H1 (cell line): ENCODE data around the gene KLF4. TPM values are rescaled to one million over a fixed set of nuclear protein-coding genes. Genes with fewer than 3 reads are reported as not detected.

Experiments used
- CTCF ChIA-PET: fragments of 300-600 bp; sonication (Branson Sonifier 250); formaldehyde crosslinking; loops from one replicate; lab custom pipeline; 2021; ENCODE audit not compliant: partially characterized antibody; lab: Charles Lee
- POLR2A ChIA-PET: fragments of 300-600 bp; sonication (Branson Sonifier 250); formaldehyde crosslinking; loops from one replicate; lab custom pipeline; 2021; ENCODE audit warnings: inconsistent platforms; ENCODE audit not compliant: partially characterized antibody; lab: Charles Lee
- DNase-seq, 2 experiments: peaks; one replicate each; pipeline versions ENCODE4 v3.0.0 to v3.0.0-alpha.2; 2010 to 2022; ENCODE audit warnings: low spot score in 2 of 2, low read depth in 1 of 2, mixed read lengths in 1 of 2
- FAIRE-seq: peaks from 2 replicates; lab custom pipeline; 2011; peaks lifted over from hg19 to GRCh38; lab: Jason Lieb, UNC
- H2AFZ ChIP-seq: 2 replicates; pipeline ENCODE4 v1.8.1; 2012; ENCODE audit warnings: low read length, inconsistent platforms
- H2AK5ac ChIP-seq: 2 replicates; pipeline ENCODE4 v1.6.1; 2013; ENCODE audit warnings: low read depth, low read length
- H2BK120ac ChIP-seq: replicated peaks from 2 replicates; pipeline ENCODE3; 2013; ENCODE audit warnings: low read depth, low read length, inconsistent platforms
- H2BK12ac ChIP-seq: 2 replicates; pipeline ENCODE4 v1.6.1; 2013; ENCODE audit warnings: low read depth, low read length
- H2BK15ac ChIP-seq: 2 replicates; pipeline ENCODE4 v1.6.1; 2013; ENCODE audit warnings: low read length
- H2BK20ac ChIP-seq: 2 replicates; pipeline ENCODE4 v1.6.1; 2013; ENCODE audit warnings: low read length
- H2BK5ac ChIP-seq: 2 replicates; pipeline ENCODE4 v1.6.1; 2013; ENCODE audit warnings: low read depth, low read length
- H3K14ac ChIP-seq: 2 replicates; pipeline ENCODE4 v1.6.1; 2013; ENCODE audit warnings: inconsistent platforms; ENCODE audit not compliant: insufficient read length
- H3K18ac ChIP-seq: 2 replicates; pipeline ENCODE4 v1.6.1; 2013; ENCODE audit warnings: low read length; ENCODE audit errors: extremely low read depth
- H3K23ac ChIP-seq: 2 replicates; pipeline ENCODE4 v1.6.1; 2013; ENCODE audit warnings: inconsistent platforms; ENCODE audit not compliant: insufficient read length
- H3K23me2 ChIP-seq: 2 replicates; pipeline ENCODE4 v1.6.1; 2013; ENCODE audit warnings: low read depth, low read length
- H3K27ac ChIP-seq: 2 replicates; pipeline ENCODE4 v1.6.1; 2011; ENCODE audit warnings: low read depth, low read length, inconsistent platforms
- H3K27me3 ChIP-seq, 4 experiments: replicated peaks in 1 of 4; 1 replicate in 1 of 4; 2 replicates in 3 of 4; pipeline versions ENCODE4 v1.6.1 to v1.8.1; 2011 to 2013; ENCODE audit warnings: low read length in 3 of 4, mild to moderate bottlenecking in 3 of 4, inconsistent platforms in 2 of 4, mixed read lengths in 2 of 4, moderate library complexity in 1 of 4; ENCODE audit not compliant: control insufficient read depth in 3 of 4, insufficient read depth in 3 of 4; ENCODE audit errors: extremely low read depth in 1 of 4
- H3K36me3 ChIP-seq, 4 experiments: 2 replicates each; pipeline versions ENCODE4 v1.6.1 to v1.8.1; 2011 to 2013; ENCODE audit warnings: mild to moderate bottlenecking in 4 of 4, low read length in 3 of 4, moderate library complexity in 2 of 4, control low read depth in 1 of 4, inconsistent platforms in 1 of 4; ENCODE audit not compliant: insufficient read depth in 4 of 4, control insufficient read depth in 2 of 4
- H3K4ac ChIP-seq: replicated peaks from 2 replicates; pipeline ENCODE3; 2013; ENCODE audit warnings: low read length, low read depth, mixed read lengths, inconsistent platforms; ENCODE audit not compliant: insufficient read length
- H3K4me1 ChIP-seq, 4 experiments: replicated peaks in 1 of 4; 1 replicate in 1 of 4; 2 replicates in 3 of 4; pipeline versions ENCODE4 v1.6.1 to v1.8.1; 2011 to 2013; ENCODE audit warnings: low read length in 3 of 4, inconsistent platforms in 2 of 4, mixed read lengths in 1 of 4; ENCODE audit not compliant: insufficient read depth in 4 of 4, control insufficient read depth in 3 of 4
- H3K4me2 ChIP-seq, 2 experiments: 2 replicates each; pipeline versions ENCODE4 v1.6.1 to v1.8.1; 2011 to 2013; ENCODE audit warnings: low read depth in 2 of 2, low read length in 2 of 2, control low read depth in 1 of 2, inconsistent platforms in 1 of 2, mild to moderate bottlenecking in 1 of 2; ENCODE audit not compliant: insufficient read depth in 1 of 2
- H3K4me3 ChIP-seq, 4 experiments: fragments of 200-600, 300-600 bp in 1 of 4; sonication (generic), shearing (Covaris generic), sonication (Bioruptor Twin) in 1 of 4; 2 replicates each; pipeline versions ENCODE4 v1.5.1 to v1.8.1; 2011 to 2016; ENCODE audit warnings: low read length in 4 of 4, low read depth in 3 of 4, control low read depth in 2 of 4, inconsistent platforms in 2 of 4, mild to moderate bottlenecking in 2 of 4, mixed read lengths in 1 of 4, moderate library complexity in 1 of 4; ENCODE audit not compliant: insufficient read depth in 2 of 4; ENCODE audit errors: extremely low read depth in 1 of 4
- H3K56ac ChIP-seq: replicated peaks from 2 replicates; pipeline ENCODE3; 2013; ENCODE audit warnings: low read depth, mild to moderate bottlenecking, mixed read lengths, low read length, inconsistent platforms; ENCODE audit not compliant: insufficient read length
- H3K79me1 ChIP-seq: 2 replicates; pipeline ENCODE4 v1.6.1; 2013; ENCODE audit warnings: low read depth, low read length, control low read depth
- H3K79me2 ChIP-seq, 2 experiments: 2 replicates each; pipeline versions ENCODE4 v1.6.1 to v1.8.1; 2012 to 2013; ENCODE audit warnings: low read length in 2 of 2, mild to moderate bottlenecking in 2 of 2, inconsistent platforms in 1 of 2; ENCODE audit not compliant: insufficient read depth in 2 of 2, control insufficient read depth in 1 of 2
- H3K9ac ChIP-seq, 4 experiments: replicated peaks in 1 of 4; 1 replicate in 1 of 4; 2 replicates in 3 of 4; pipeline versions ENCODE4 v1.6.1 to v1.8.1; 2011 to 2013; ENCODE audit warnings: low read depth in 3 of 4, low read length in 3 of 4, control low read depth in 2 of 4, mild to moderate bottlenecking in 2 of 4, moderate library complexity in 2 of 4, inconsistent platforms in 1 of 4; ENCODE audit errors: extremely low read depth in 1 of 4
- H3K9me3 ChIP-seq, 2 experiments: 2 replicates each; pipeline versions ENCODE4 v1.6.1 to v1.8.1; 2012 to 2013; ENCODE audit warnings: mild to moderate bottlenecking in 2 of 2, moderate library complexity in 2 of 2, control low read depth in 1 of 2, inconsistent platforms in 1 of 2, low read depth in 1 of 2, low read length in 1 of 2, mixed read lengths in 1 of 2; ENCODE audit not compliant: insufficient read depth in 2 of 2
- H4K20me1 ChIP-seq, 2 experiments: replicated peaks in 1 of 2; 2 replicates each; pipeline versions ENCODE3 to v1.8.1; 2011 to 2013; ENCODE audit warnings: inconsistent platforms in 2 of 2, low read length in 2 of 2, mild to moderate bottlenecking in 1 of 2; ENCODE audit not compliant: insufficient read depth in 2 of 2, control insufficient read depth in 1 of 2
- H4K5ac ChIP-seq: 2 replicates; pipeline ENCODE4 v1.6.1; 2013; ENCODE audit warnings: low read length, low read depth, mixed read lengths, inconsistent platforms; ENCODE audit not compliant: insufficient read length
- H4K8ac ChIP-seq: 2 replicates; pipeline ENCODE4 v1.8.0; 2013; ENCODE audit warnings: mild to moderate bottlenecking, moderate library complexity, low read length, inconsistent platforms; ENCODE audit not compliant: insufficient read depth; ENCODE audit errors: extremely low read depth
- H4K91ac ChIP-seq: replicated peaks from 2 replicates; pipeline ENCODE3; 2013; ENCODE audit warnings: low read length, mixed read lengths, inconsistent platforms; ENCODE audit not compliant: insufficient read length
- ASH2L ChIP-seq: fragments of 200-600, 300-600 bp; sonication (generic); IDR thresholded peaks from one replicate; pipeline ENCODE4 v1.7.1; 2017; ENCODE audit warnings: low read length
- BACH1 ChIP-seq: IDR thresholded peaks from 2 replicates; pipeline ENCODE4 v1.6.1; 2012; ENCODE audit warnings: low read length, improper control_type of control experiment
- BRCA1 ChIP-seq: IDR thresholded peaks from 2 replicates; pipeline ENCODE4 v1.6.1; 2012; ENCODE audit warnings: low read depth, low read length, improper control_type of control experiment
- CREB1 ChIP-seq: IDR thresholded peaks from 2 replicates; pipeline ENCODE4 v1.6.1; 2012; ENCODE audit warnings: inconsistent platforms
- GTF2F1 ChIP-seq: IDR thresholded peaks from 2 replicates; pipeline ENCODE4 v1.6.1; 2012; ENCODE audit warnings: low read depth, low read length, improper control_type of control experiment, borderline replicate concordance
- HDAC6 ChIP-seq: IDR thresholded peaks from one replicate; pipeline ENCODE4 v1.7.1; 2012; ENCODE audit warnings: low read depth, mild to moderate bottlenecking, inconsistent platforms, low read length, moderate library complexity
- JUND ChIP-seq: IDR thresholded peaks from 2 replicates; pipeline ENCODE4 v1.6.1; 2011; ENCODE audit warnings: mild to moderate bottlenecking, improper control_type of control experiment, low read length
- KDM4A ChIP-seq: IDR thresholded peaks from one replicate; pipeline ENCODE4 v1.7.1; 2012; ENCODE audit warnings: low read depth, mild to moderate bottlenecking, moderate library complexity, low read length, inconsistent platforms; ENCODE audit not compliant: severe bottlenecking
- SIN3A ChIP-seq, 2 experiments: IDR thresholded peaks in 1 of 2; conservative IDR thresholded peaks in 1 of 2; 2 replicates each; pipeline ENCODE4 v1.6.1; 2011 to 2012; ENCODE audit warnings: low read length in 2 of 2, improper control_type of control experiment in 1 of 2, low read depth in 1 of 2, mild to moderate bottlenecking in 1 of 2
- SP1 ChIP-seq: IDR thresholded peaks from 2 replicates; pipeline ENCODE4 v1.6.1; 2011; ENCODE audit warnings: low read depth, low read length
- SRF ChIP-seq: IDR thresholded peaks from 2 replicates; pipeline ENCODE4 v1.6.1; 2011; ENCODE audit warnings: mild to moderate bottlenecking, low read depth, low read length, moderate library complexity
- ZNF274 ChIP-seq: IDR thresholded peaks from 2 replicates; pipeline ENCODE4 v1.7.0; 2012; ENCODE audit warnings: low read length, borderline replicate concordance; ENCODE audit errors: extremely low read depth
- WGBS, 2 experiments: shearing (Covaris generic) in 1 of 2; methylation state at CpG; one replicate each; pipeline versions ENCODE4 v1.1.6 to v1.1.7; 2013 to 2015; ENCODE audit warnings: low lambda C conversion rate in 2 of 2, mixed read lengths in 2 of 2, inconsistent platforms in 1 of 2, low coverage in 1 of 2, missing lambda C conversion rate in 1 of 2; ENCODE audit not compliant: insufficient replicate concordance in 2 of 2, insufficient coverage in 1 of 2, insufficient read length in 1 of 2; ENCODE audit errors: extremely low coverage in 1 of 2, missing lambda C conversion rate in 1 of 2; 5-methylcytosine and 5-hydroxymethylcytosine counted together
- polyA plus RNA-seq, 7 experiments: library from polyadenylated mRNA; depleted of rRNA in 3 of 7; stranded (reverse) in 5 of 7; unstranded in 2 of 7; fragments of >200 nt in 5 of 7; fragments of 200-250 nt in 2 of 7; gene quantifications; 1 replicate in 5 of 7; 2 replicates in 1 of 7; 4 replicates in 1 of 7; pipeline versions ENCODE4 v1.2.1 to v1.2.3, GENCODE V29; 2011 to 2013; ENCODE audit warnings: missing spikeins in 2 of 7, mixed read lengths in 2 of 7
- total RNA-seq: library from RNA; stranded (reverse); fragmentation: NEBNext Ultra II Directional; extraction: Animal tissue kit (Norgen Biotek cat#: 25700); gene quantifications from 2 replicates; pipeline ENCODE4 v1.2.1, GENCODE V29; 2021
- TF ChIP-seq, protein P1 (sequence below), 3 experiments: IDR thresholded peaks; 1 replicate in 2 of 3; 2 replicates in 1 of 3; pipeline versions ENCODE4 v1.5.1 to v1.6.1; 2011; ENCODE audit warnings: low read length in 3 of 3, mild to moderate bottlenecking in 3 of 3, inconsistent platforms in 2 of 3, low read depth in 1 of 3, moderate library complexity in 1 of 3; ENCODE audit not compliant: insufficient read depth in 1 of 3; ENCODE audit errors: control extremely low read depth in 1 of 3

KLF4 gene
- total and polyA plus RNA-seq, 2 of the 8 experiments (the other 6 are each of a cell fraction or from before 2014, with no cell fraction given): 0.77 to 2.8 TPM

GRCh38 chr9:107478805-107479204 lies 10.8 kb downstream of the KLF4 start:
- H3K79me2 ChIP-seq: no peaks in the 10 kb centered on the region
- no peaks in the 10 kb centered on the region for H3K9me3 ChIP-seq
- H3K23me2 ChIP-seq: no peaks in the 10 kb centered on the region
- no peak overlapping the region for H3K56ac ChIP-seq
- no peak overlapping the region for H4K8ac ChIP-seq
- no peak overlapping the region for H2BK15ac ChIP-seq
- H4K20me1 ChIP-seq: no peaks in the 10 kb centered on the region
- no peak overlapping the region for H3K4ac ChIP-seq
- 88% methylated on average over 4 of the region's 4 CpGs; no CpG with 5 or more reads in 1 of the 2 experiments for whole genome bisulfite sequencing, 2 experiments
- DNase-seq (no peak), FAIRE-seq (no peak)
- no peak overlapping the region for H2BK12ac ChIP-seq
- H3K4me1 ChIP-seq: no peaks in the 10 kb centered on the region
- no peak overlapping the region for H3K4me3 ChIP-seq
- no peak overlapping the region for H3K27ac ChIP-seq
- POLR2A ChIA-PET: no interaction called here
- H3K9ac ChIP-seq: no peak overlapping the region
- H4K5ac ChIP-seq: no peak overlapping the region
- H2BK120ac ChIP-seq: no peak overlapping the region
- H2AFZ ChIP-seq: no peak overlapping the region
- H3K4me2 ChIP-seq: no peak overlapping the region
- H4K91ac ChIP-seq: no peak overlapping the region
- CTCF ChIA-PET: interaction anchor here (0.6 to 2.7 kb wide), 7 partner anchors 10 to 605 kb away, joined by 3 to 12 read pairs (median 3); no protein-coding TSS in a partner anchor
- no peaks in the 10 kb centered on the region for H3K36me3 ChIP-seq
- no peak overlapping the region for H2BK20ac ChIP-seq
- no peak overlapping the region for H2AK5ac ChIP-seq
- H3K18ac ChIP-seq: no peak overlapping the region
- no peak overlapping the region for H2BK5ac ChIP-seq
- no peaks in the 10 kb centered on the region for H3K79me1 ChIP-seq
- no peaks in the 10 kb centered on the region for H3K27me3 ChIP-seq
- H3K14ac ChIP-seq: no peak overlapping the region
- H3K23ac ChIP-seq: no peak overlapping the region
- TF ChIP-seq, protein P1, sequence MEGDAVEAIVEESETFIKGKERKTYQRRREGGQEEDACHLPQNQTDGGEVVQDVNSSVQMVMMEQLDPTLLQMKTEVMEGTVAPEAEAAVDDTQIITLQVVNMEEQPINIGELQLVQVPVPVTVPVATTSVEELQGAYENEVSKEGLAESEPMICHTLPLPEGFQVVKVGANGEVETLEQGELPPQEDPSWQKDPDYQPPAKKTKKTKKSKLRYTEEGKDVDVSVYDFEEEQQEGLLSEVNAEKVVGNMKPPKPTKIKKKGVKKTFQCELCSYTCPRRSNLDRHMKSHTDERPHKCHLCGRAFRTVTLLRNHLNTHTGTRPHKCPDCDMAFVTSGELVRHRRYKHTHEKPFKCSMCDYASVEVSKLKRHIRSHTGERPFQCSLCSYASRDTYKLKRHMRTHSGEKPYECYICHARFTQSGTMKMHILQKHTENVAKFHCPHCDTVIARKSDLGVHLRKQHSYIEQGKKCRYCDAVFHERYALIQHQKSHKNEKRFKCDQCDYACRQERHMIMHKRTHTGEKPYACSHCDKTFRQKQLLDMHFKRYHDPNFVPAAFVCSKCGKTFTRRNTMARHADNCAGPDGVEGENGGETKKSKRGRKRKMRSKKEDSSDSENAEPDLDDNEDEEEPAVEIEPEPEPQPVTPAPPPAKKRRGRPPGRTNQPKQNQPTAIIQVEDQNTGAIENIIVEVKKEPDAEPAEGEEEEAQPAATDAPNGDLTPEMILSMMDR (IDR thresholded peaks at IDR 0.05; ENCODE audit: control extremely low read depth in 1 of 3, insufficient read depth in 1 of 3, low read depth in 1 of 3, low read length in 3 of 3): no peak
- TF ChIP-seq BRCA1: no peak
- no peak for TF ChIP-seq JUND
- TF ChIP-seq GTF2F1: no peak
- no peak for TF ChIP-seq SRF
- no peak for TF ChIP-seq SIN3A (conservative IDR thresholded peaks at IDR 0.05 in 1 of 2, IDR thresholded peaks at IDR 0.05 in 1 of 2; ENCODE audit: low read depth in 1 of 2, low read length in 2 of 2)
- TF ChIP-seq SP1: no peak
- no peak for TF ChIP-seq KDM4A
- TF ChIP-seq ASH2L: no peak
- TF ChIP-seq ZNF274: no peak
- no peak for TF ChIP-seq BACH1
- no peak for TF ChIP-seq CREB1
- TF ChIP-seq HDAC6: no peak
